WTC11 (cell line): ENCODE measurements around the gene COL9A2. TPM values are rescaled to one million over a fixed set of nuclear protein-coding genes. Genes with fewer than 3 reads are reported as not detected.

Experiments used
- ATAC-seq: fragments of 200-7000 bp; cut with Tn5 transposase; 2 replicates; pipeline ENCODE4 v1.10.0; 2021; ENCODE audit warnings: mild to moderate bottlenecking, moderate library complexity
- CTCF ChIA-PET: fragments of 300-600 bp; sonication (Branson Sonifier 250); formaldehyde crosslinking; loops from one replicate; lab custom pipeline; 2021; ENCODE audit warnings: antibody characterized with exemption; lab: Charles Lee
- POLR2A ChIA-PET: fragments of 350-600 bp; sonication (Branson Sonifier 250); formaldehyde crosslinking; loops from one replicate; lab custom pipeline; 2021; ENCODE audit warnings: antibody characterized with exemption; lab: Charles Lee
- DNase-seq: peaks from one replicate; pipeline ENCODE4 v3.0.0; 2021; ENCODE audit warnings: low spot score
- H3K27ac Mint-ChIP-seq: 2 replicates; pipeline ENCODE4 v1.8.0; 2021; ENCODE audit warnings: mixed read lengths
- H3K27me3 Mint-ChIP-seq: 2 replicates; pipeline ENCODE4 v1.8.0; 2021; ENCODE audit warnings: low read depth, mild to moderate bottlenecking, moderate library complexity, mixed read lengths
- H3K36me3 Mint-ChIP-seq: 2 replicates; pipeline ENCODE4 v1.8.0; 2021; ENCODE audit warnings: mixed read lengths
- H3K4me1 Mint-ChIP-seq: 2 replicates; pipeline ENCODE4 v1.8.0; 2022; ENCODE audit warnings: mixed read lengths
- H3K4me3 Mint-ChIP-seq: 2 replicates; pipeline ENCODE4 v1.8.0; 2021; ENCODE audit warnings: mild to moderate bottlenecking, moderate library complexity, mixed read lengths
- H3K9me3 Mint-ChIP-seq: 2 replicates; pipeline ENCODE4 v1.8.0; 2021; ENCODE audit warnings: mixed read lengths
- AR ChIP-seq: fragments of 250-450 bp; sonication (Bioruptor Pico); IDR thresholded peaks from 2 replicates; pipeline ENCODE4 v1.9.0; 2021; ENCODE audit warnings: mild to moderate bottlenecking
- ATF1 ChIP-seq: sonication (generic); formaldehyde crosslinking; IDR thresholded peaks from 2 replicates; pipeline ENCODE4 v1.8.1; 2023; ENCODE audit warnings: mild to moderate bottlenecking, moderate library complexity, missing genetic modification reagents
- ATF2 ChIP-seq: sonication (generic); formaldehyde crosslinking; IDR thresholded peaks from 2 replicates; pipeline ENCODE4 v1.8.1; 2022; ENCODE audit warnings: low read depth, missing genetic modification reagents, borderline replicate concordance
- CBFB ChIP-seq: sonication (generic); formaldehyde crosslinking; IDR thresholded peaks from 2 replicates; pipeline ENCODE4 v1.8.1; 2022; ENCODE audit warnings: mild to moderate bottlenecking, low read depth, missing genetic modification reagents
- E2F4 ChIP-seq: sonication (generic); formaldehyde crosslinking; IDR thresholded peaks from 2 replicates; pipeline ENCODE4 v1.8.1; 2022; ENCODE audit warnings: low read depth, mild to moderate bottlenecking, moderate library complexity, missing genetic modification reagents, borderline replicate concordance
- ELF4 ChIP-seq: sonication (generic); formaldehyde crosslinking; IDR thresholded peaks from 2 replicates; pipeline ENCODE4 v1.8.1; 2022; ENCODE audit warnings: low read depth, mild to moderate bottlenecking, moderate library complexity, missing genetic modification reagents
- FOXJ3 ChIP-seq: sonication (generic); formaldehyde crosslinking; IDR thresholded peaks from 2 replicates; pipeline ENCODE4 v1.9.0; 2021; ENCODE audit warnings: missing genetic modification reagents, mild to moderate bottlenecking, borderline replicate concordance
- GABPB1 ChIP-seq: sonication (generic); formaldehyde crosslinking; IDR thresholded peaks from 2 replicates; pipeline ENCODE4 v1.8.1; 2023; ENCODE audit warnings: mild to moderate bottlenecking, missing genetic modification reagents
- GRHL2 ChIP-seq: fragments of 250-450 bp; sonication (Bioruptor Pico); IDR thresholded peaks from 2 replicates; pipeline ENCODE4 v1.8.0; 2022; ENCODE audit warnings: mild to moderate bottlenecking, moderate library complexity; ENCODE audit not compliant: insufficient replicate concordance, severe bottlenecking
- GTF2I ChIP-seq: fragments of 250-450 bp; sonication (Bioruptor Pico); conservative IDR thresholded peaks from 2 replicates; pipeline ENCODE4 v1.4.0; 2021; ENCODE audit warnings: mild to moderate bottlenecking
- IRF2 ChIP-seq: sonication (generic); formaldehyde crosslinking; IDR thresholded peaks from 2 replicates; pipeline ENCODE4 v1.8.0; 2022; ENCODE audit warnings: low read depth, missing genetic modification reagents, borderline replicate concordance
- MXD4 ChIP-seq: fragments of 250-450 bp; sonication (Bioruptor Pico); IDR thresholded peaks from 2 replicates; pipeline ENCODE4 v1.8.0; 2021; ENCODE audit warnings: mild to moderate bottlenecking, moderate library complexity, borderline replicate concordance
- MYBL2 ChIP-seq: sonication (generic); formaldehyde crosslinking; IDR thresholded peaks from 2 replicates; pipeline ENCODE4 v1.8.1; 2023; ENCODE audit warnings: mild to moderate bottlenecking, moderate library complexity, missing genetic modification reagents
- NFE2L1 ChIP-seq: sonication (generic); formaldehyde crosslinking; IDR thresholded peaks from 2 replicates; pipeline ENCODE4 v1.8.1; 2023; ENCODE audit warnings: missing genetic modification reagents
- NR2C2 ChIP-seq: sonication (generic); formaldehyde crosslinking; IDR thresholded peaks from 2 replicates; pipeline ENCODE4 v1.8.0; 2022; ENCODE audit warnings: mild to moderate bottlenecking, missing genetic modification reagents
- PREB ChIP-seq: sonication (generic); formaldehyde crosslinking; IDR thresholded peaks from 2 replicates; pipeline ENCODE4 v1.8.1; 2022; ENCODE audit warnings: mild to moderate bottlenecking, missing genetic modification reagents, moderate library complexity, borderline replicate concordance
- RELA ChIP-seq: sonication (generic); formaldehyde crosslinking; IDR thresholded peaks from 2 replicates; pipeline ENCODE4 v1.8.1; 2022; ENCODE audit warnings: missing genetic modification reagents, mild to moderate bottlenecking, borderline replicate concordance
- TEAD4 ChIP-seq: sonication (generic); formaldehyde crosslinking; IDR thresholded peaks from 2 replicates; pipeline ENCODE4 v1.8.0; 2022; ENCODE audit warnings: mild to moderate bottlenecking, missing genetic modification reagents
- USF1 ChIP-seq: sonication (generic); formaldehyde crosslinking; IDR thresholded peaks from 2 replicates; pipeline ENCODE4 v1.8.0; 2022; ENCODE audit warnings: mild to moderate bottlenecking, missing genetic modification reagents
- ZBTB21 ChIP-seq: sonication (generic); formaldehyde crosslinking; IDR thresholded peaks from 2 replicates; pipeline ENCODE4 v1.8.1; 2023; ENCODE audit warnings: mild to moderate bottlenecking, missing genetic modification reagents, borderline replicate concordance
- ZBTB43 ChIP-seq: sonication (generic); formaldehyde crosslinking; IDR thresholded peaks from 2 replicates; pipeline ENCODE4 v1.8.1; 2023; ENCODE audit warnings: mild to moderate bottlenecking, missing genetic modification reagents
- ZNF263 ChIP-seq: sonication (generic); formaldehyde crosslinking; IDR thresholded peaks from 2 replicates; pipeline ENCODE4 v1.8.1; 2022; ENCODE audit warnings: low read depth, mild to moderate bottlenecking, moderate library complexity, missing genetic modification reagents
- ZNF317 ChIP-seq: sonication (generic); formaldehyde crosslinking; IDR thresholded peaks from 2 replicates; pipeline ENCODE4 v1.8.1; 2023; ENCODE audit warnings: low read depth, mild to moderate bottlenecking, moderate library complexity, missing genetic modification reagents, borderline replicate concordance
- ZNF416 ChIP-seq: fragments of 250-450 bp; sonication (Bioruptor Pico); IDR thresholded peaks from 2 replicates; pipeline ENCODE4 v1.9.0; 2021; ENCODE audit warnings: mild to moderate bottlenecking, inconsistent platforms
- ZNF671 ChIP-seq: fragments of 250-450 bp; sonication (Bioruptor Pico); IDR thresholded peaks from 2 replicates; pipeline ENCODE4 v1.8.0; 2021; ENCODE audit warnings: mild to moderate bottlenecking
- ZSCAN18 ChIP-seq: fragments of 250-450 bp; sonication (Bioruptor Pico); IDR thresholded peaks from 2 replicates; pipeline ENCODE4 v2.1.2; 2022; ENCODE audit warnings: mild to moderate bottlenecking, moderate library complexity
- total RNA-seq: library from RNA; stranded (reverse); gene quantifications from 3 replicates; pipeline ENCODE4 v1.2.3, GENCODE V29; 2021

Gene COL9A2
- total RNA-seq, 1 experiment from 2014 or later, result 4.7 TPM

GRCh38 chr1:40310129-40310461 lies 7.0 kb downstream of the COL9A2 start:
- Mint-ChIP-seq H3K9me3 (no peaks in the 10 kb centered on the region), H3K36me3 (no peaks in the 10 kb centered on the region), H3K4me3 (no peak overlapping the region), H3K27ac (no peak overlapping the region), H3K27me3 (peaks cover 35% of the 10 kb centered on the region), H3K4me1 (peaks cover 9% of the 10 kb centered on the region)
- CTCF ChIA-PET, result interaction anchor here (1.4 to 2.5 kb wide), 3 partner anchors 14 to 227 kb away, joined by 3 to 14 read pairs (median 3); no protein-coding TSS in a partner anchor
- POLR2A ChIA-PET, result no interaction called here
- ATAC-seq, result no peak
- DNase-seq, result no peak
- no peak for TF ChIP-seq IRF2 (CRISPR knock-in tag)
- no peak for TF ChIP-seq NFE2L1 (CRISPR knock-in tag)
- no peak for TF ChIP-seq AR (CRISPR knock-in tag)
- TF ChIP-seq ZNF317, result no peak
- TF ChIP-seq ZNF671 (CRISPR knock-in tag), result no peak
- TF ChIP-seq TEAD4, result no peak
- TF ChIP-seq MXD4 (CRISPR knock-in tag), result no peak
- no peak for TF ChIP-seq MYBL2 (CRISPR knock-in tag)
- no peak for TF ChIP-seq USF1 (CRISPR knock-in tag)
- no peak for TF ChIP-seq ZNF263 (CRISPR knock-in tag)
- TF ChIP-seq ZBTB43, result no peak
- no peak for TF ChIP-seq NR2C2 (CRISPR knock-in tag)
- TF ChIP-seq ZNF416, result no peak
- TF ChIP-seq FOXJ3, result no peak

- POLR2A ChIA-PET, result no interaction called here
- H3K27me3 Mint-ChIP-seq, result peaks cover 34% of the 10 kb centered on the region
- ATAC-seq (no peak), DNase-seq (no peak)
- H3K4me3 Mint-ChIP-seq, result no peak overlapping the region
- H3K9me3 Mint-ChIP-seq, result no peaks in the 10 kb centered on the region
- no peak overlapping the region for H3K27ac Mint-ChIP-seq
- no peaks in the 10 kb centered on the region for H3K36me3 Mint-ChIP-seq
- H3K4me1 Mint-ChIP-seq, result peaks cover 4% of the 10 kb centered on the region
- CTCF ChIA-PET, result interaction anchor here (2.5 kb wide), 1 partner anchor 29 kb away, joined by 14 read pairs; no protein-coding TSS in a partner anchor
- TF ChIP-seq ZNF263 (CRISPR knock-in tag) (no peak), CBFB (CRISPR knock-in tag) (no peak), GRHL2 (no peak), GABPB1 (no peak), NR2C2 (CRISPR knock-in tag) (no peak), ZSCAN18 (CRISPR knock-in tag) (no peak), ATF1 (CRISPR knock-in tag) (no peak), ATF2 (CRISPR knock-in tag) (no peak), ELF4 (no peak), RELA (CRISPR knock-in tag) (no peak), E2F4 (no peak), PREB (CRISPR knock-in tag) (no peak), ZBTB21 (CRISPR knock-in tag) (no peak), GTF2I (CRISPR knock-in tag) (no peak)
These were observed 7.5 kb downstream of the COL9A2 start for GRCh38 chr1:40309374-40310128.
